Heart left ventricle (tissue), 16 donors: ENCODE results near the gene RSU1. TPM values are rescaled to one million over a fixed set of nuclear protein-coding genes. Genes with fewer than 3 reads are reported as not detected.

ENCODE experiments used
- ATAC-seq, 4 donors: fragments of 200-7000 bp; cut with Tn5 transposase; one replicate each; pipeline ENCODE4 v1.9.1; 2020 to 2022; ENCODE audit warnings: moderate library complexity in 4 of 4, mild to moderate bottlenecking in 3 of 4, moderate number of reproducible peaks in 1 of 4
- DNase-seq, 5 donors: peaks; one replicate each; pipeline ENCODE4 v3.0.0-alpha.2; 2020
- H3K27ac ChIP-seq, 12 donors: fragments of 200-600 bp; sonication (generic) in 4 of 12; one replicate each; pipeline versions ENCODE4 v1.5.0 to v1.8.0; 2016 to 2022; ENCODE audit warnings: mild to moderate bottlenecking in 2 of 12
- H3K27me3 ChIP-seq, 9 donors: fragments of 200-600 bp; sonication (generic) in 2 of 9; one replicate each; pipeline versions ENCODE4 v1.5.1 to v1.8.0; 2016 to 2022; ENCODE audit warnings: mild to moderate bottlenecking in 3 of 9
- H3K36me3 ChIP-seq, 9 donors: fragments of 200-600 bp; sonication (generic) in 2 of 9; one replicate each; pipeline versions ENCODE4 v1.5.0 to v1.8.0; 2018 to 2022; ENCODE audit warnings: mild to moderate bottlenecking in 2 of 9
- H3K4me1 ChIP-seq, 12 donors: fragments of 200-600 bp; sonication (generic) in 4 of 12; one replicate each; pipeline versions ENCODE4 v1.5.0 to v1.8.0; 2016 to 2022; ENCODE audit warnings: mild to moderate bottlenecking in 3 of 12
- H3K4me3 ChIP-seq, 12 donors: fragments of 200-600 bp; sonication (generic) in 4 of 12; one replicate each; pipeline versions ENCODE4 v1.5.0 to v1.8.0; 2017 to 2022; ENCODE audit warnings: mild to moderate bottlenecking in 9 of 12, moderate library complexity in 4 of 12
- H3K9me3 ChIP-seq, 12 donors: fragments of 200-600 bp; sonication (generic) in 4 of 12; one replicate each; pipeline versions ENCODE4 v1.5.0 to v1.8.0; 2016 to 2022; ENCODE audit warnings: mild to moderate bottlenecking in 1 of 12
- POLR2A ChIP-seq, 2 donors: fragments of 450-650 bp; IDR thresholded peaks; one replicate each; pipeline ENCODE4 v1.6.1; 2017; ENCODE audit warnings: antibody characterized with exemption in 2 of 2, mild to moderate bottlenecking in 2 of 2, moderate library complexity in 2 of 2
- WGBS, 4 donors: extraction: QIAGEN DNeasy Blood & Tissue Kit in 2 of 4; methylation state at CpG; one replicate each; pipeline versions ENCODE4 v1.1.5 to v1.1.7; 2013 to 2018; 5-methylcytosine and 5-hydroxymethylcytosine counted together
- intact Hi-C, 10 donors: fragments of 100-400 bp; cut with DNase I; formaldehyde crosslinking; loops; one replicate each; pipeline versions ENCODE4 v1.11.1 to v1.14.2; 2022
- polyA plus RNA-seq, 2 donors: library from polyadenylated mRNA; stranded (reverse); fragments of 200-250 nt; gene quantifications; one replicate each; pipeline ENCODE4 v1.2.3, GENCODE V29; 2013
- total RNA-seq, 9 donors: library from RNA; depleted of rRNA in 2 of 9; stranded (reverse); fragments of >200 nt in 2 of 9; fragmentation: NEBNext Ultra II Directional in 3 of 9; extraction: Animal tissue kit (Norgen Biotek cat#: 25700) in 3 of 9; gene quantifications; one replicate each; pipeline versions ENCODE4 v1.1.0 to v1.2.4, GENCODE V29; 2016 to 2023
- TF ChIP-seq, protein P1 (sequence below), 12 donors: fragments of 200-600 bp; sonication (generic) in 4 of 12; IDR thresholded peaks; one replicate each; pipeline versions ENCODE4 v1.5.0 to v1.8.0; 2018 to 2022; ENCODE audit warnings: antibody characterized with exemption in 12 of 12, mild to moderate bottlenecking in 5 of 12
- donor health status: ischemic (EF 13 %, LVEDD 7.1; RV severe dilation, severe dysfunction).
- donor health status: healthy with polysubstance abuse.
- donor health status: DM: no; HTN: yes; CAD: no.
- donor health status: DM: no; HTN: no; CAD: no.
- donor health status: ischemic (EF 25% LVEDD 6.9; RV normal size, moderate dysfunction).
- donor health status: ischemic (EF 25% LVEDD 5.7; RV mildly dilated, moderate dysfunction).
- donor health status: healthy.
- donor health status: DM: yes; HTN: yes; CAD: no.
- donor health status: ischemic (EF 35%, LVEDD 5.7; RV mildly dilated, moderate dysfunction).
- donor health status: nonischemic (EF 11% LVEDD 7.7; RV severe dilation, severe dysfunction).
- donor health status: DM: yes; HTN: yes; CAD: no.
- donor health status: PGD.
- donor health status: ischemic (EF 29% LVEDD 5.4; RV normal size, mild dysfunction).
- donor health status: nonischemic (EF 23%, LVEDD 6.1; RV moderate dilation, normal function).

The RSU1 gene
- total and polyA plus RNA-seq, 11 donors, result 29.6 to 84.1 (median 53.0) TPM

DNA sequence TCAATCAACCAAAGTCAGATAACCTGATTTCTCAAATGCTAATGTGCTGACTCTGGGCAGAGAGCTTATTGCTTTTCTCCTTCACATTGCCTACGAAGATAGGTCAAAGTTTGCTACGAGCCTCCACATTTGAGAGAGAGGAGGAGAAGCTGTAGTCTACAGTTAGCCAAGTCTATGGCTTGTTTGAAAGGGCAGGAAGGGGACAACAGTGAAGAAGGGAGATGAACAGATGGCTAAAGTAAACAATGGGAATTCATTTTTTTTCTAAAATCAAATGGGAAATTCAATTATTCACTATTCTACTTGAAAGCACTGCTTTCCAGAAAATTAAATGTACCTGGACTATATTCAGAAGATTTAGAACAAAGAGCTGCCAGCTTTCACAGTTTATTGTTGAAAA is 168.9 kb downstream of the RSU1 start:
- DNase-seq (no peak), ATAC-seq (no peak)
- H3K27ac ChIP-seq, result no peak overlapping the region
- H3K9me3 ChIP-seq, result no peaks in the 10 kb centered on the region
- intact Hi-C loops, result no loop called here
- H3K4me1 ChIP-seq, result no peaks in the 10 kb centered on the region
- H3K27me3 ChIP-seq, result no peaks in the 10 kb centered on the region
- no peaks in the 10 kb centered on the region for H3K36me3 ChIP-seq
- whole genome bisulfite sequencing, 4 donors, result 86 to 93% (median 89%) methylated on average over 2 of the region's 2 CpGs
- H3K4me3 ChIP-seq, result no peak overlapping the region
- TF ChIP-seq, protein P1, sequence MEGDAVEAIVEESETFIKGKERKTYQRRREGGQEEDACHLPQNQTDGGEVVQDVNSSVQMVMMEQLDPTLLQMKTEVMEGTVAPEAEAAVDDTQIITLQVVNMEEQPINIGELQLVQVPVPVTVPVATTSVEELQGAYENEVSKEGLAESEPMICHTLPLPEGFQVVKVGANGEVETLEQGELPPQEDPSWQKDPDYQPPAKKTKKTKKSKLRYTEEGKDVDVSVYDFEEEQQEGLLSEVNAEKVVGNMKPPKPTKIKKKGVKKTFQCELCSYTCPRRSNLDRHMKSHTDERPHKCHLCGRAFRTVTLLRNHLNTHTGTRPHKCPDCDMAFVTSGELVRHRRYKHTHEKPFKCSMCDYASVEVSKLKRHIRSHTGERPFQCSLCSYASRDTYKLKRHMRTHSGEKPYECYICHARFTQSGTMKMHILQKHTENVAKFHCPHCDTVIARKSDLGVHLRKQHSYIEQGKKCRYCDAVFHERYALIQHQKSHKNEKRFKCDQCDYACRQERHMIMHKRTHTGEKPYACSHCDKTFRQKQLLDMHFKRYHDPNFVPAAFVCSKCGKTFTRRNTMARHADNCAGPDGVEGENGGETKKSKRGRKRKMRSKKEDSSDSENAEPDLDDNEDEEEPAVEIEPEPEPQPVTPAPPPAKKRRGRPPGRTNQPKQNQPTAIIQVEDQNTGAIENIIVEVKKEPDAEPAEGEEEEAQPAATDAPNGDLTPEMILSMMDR (IDR thresholded peaks at IDR 0.05), result no peak
- TF ChIP-seq POLR2A (IDR thresholded peaks at IDR 0.05), result no peak

DNA sequence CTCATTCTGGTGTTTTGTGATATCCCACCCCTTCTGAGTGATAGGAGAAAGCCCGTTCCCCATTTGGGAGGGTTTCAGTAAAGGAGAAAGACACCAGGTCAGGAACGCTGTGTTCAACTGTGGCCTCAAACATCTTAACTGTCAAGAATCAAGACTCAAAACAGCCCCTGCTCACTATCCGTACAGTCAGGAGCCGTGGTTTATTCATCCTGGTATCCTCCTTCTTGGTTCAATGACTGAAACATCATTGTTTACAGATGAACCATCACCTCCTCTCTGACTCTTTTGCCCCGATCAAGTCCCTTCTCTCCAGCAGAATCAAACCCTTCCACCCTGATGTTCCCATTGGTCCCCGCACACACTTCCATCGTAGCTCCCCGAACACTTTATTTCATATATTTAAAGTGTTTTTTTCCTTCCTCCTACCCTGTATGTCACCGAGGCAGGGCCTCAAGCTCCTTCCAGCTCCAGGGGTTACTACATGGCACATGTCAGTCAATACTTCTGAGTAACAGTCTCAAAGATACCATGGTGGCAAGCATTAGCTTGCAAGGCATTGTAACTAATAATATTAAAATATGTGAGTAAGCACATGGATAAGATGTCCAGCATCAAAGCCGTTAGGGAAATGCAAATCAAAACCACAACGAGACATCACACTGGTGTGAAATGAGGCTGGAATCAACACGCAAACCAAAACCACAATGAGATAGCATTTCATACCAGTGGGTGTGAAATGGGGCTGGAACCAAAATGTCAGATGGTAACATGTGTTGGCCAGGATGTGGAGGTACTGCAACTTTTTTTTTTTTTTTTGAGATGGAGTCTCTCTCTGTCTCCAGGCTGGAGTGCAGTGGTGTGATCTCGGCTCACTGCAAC is 170.8 kb downstream of the RSU1 start:
- H3K4me3 ChIP-seq, result no peak overlapping the region
- H3K9me3 ChIP-seq, result no peaks in the 10 kb centered on the region
- H3K36me3 ChIP-seq, result no peaks in the 10 kb centered on the region
- ATAC-seq, result no peak
- WGBS, 4 donors, result 88 to 95% (median 92%) methylated on average over 13 of the region's 13 CpGs
- TF ChIP-seq, protein P1 (IDR thresholded peaks at IDR 0.05), result no peak
- TF ChIP-seq POLR2A (IDR thresholded peaks at IDR 0.05), result no peak
- H3K27ac ChIP-seq, result no peak overlapping the region
- peaks cover 0 to 4% (median 0%) of the 10 kb centered on the region in 12 donors for H3K4me1 ChIP-seq
- no peaks in the 10 kb centered on the region for H3K27me3 ChIP-seq
- intact Hi-C loops, result no loop called here
- no peak for DNase-seq

DNA sequence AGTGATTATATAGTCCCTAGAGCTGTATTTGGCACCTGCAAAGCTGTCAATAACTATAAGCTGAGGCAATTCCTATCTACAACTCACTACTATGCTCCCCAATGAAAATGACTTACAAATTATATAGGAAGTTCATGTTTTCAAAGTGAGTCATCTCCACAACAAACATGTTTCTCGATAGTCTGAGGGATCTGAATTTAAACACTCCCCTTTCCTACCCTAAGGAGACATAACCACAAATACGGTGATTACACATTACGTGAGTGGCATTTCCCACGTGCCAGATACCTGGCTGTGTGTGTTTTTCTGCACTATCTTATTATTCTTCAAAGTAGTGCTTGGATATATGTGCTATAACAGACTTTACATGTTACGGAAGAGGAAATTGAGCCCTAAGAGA is 173.1 kb downstream of the RSU1 start:
- Histone ChIP-seq H3K4me3 (no peak overlapping the region), H3K9me3 (no peaks in the 10 kb centered on the region), H3K27ac (no peak overlapping the region), H3K4me1 (peaks cover 0 to 19% (median 4%) of the 10 kb centered on the region in 12 donors), H3K36me3 (no peaks in the 10 kb centered on the region), H3K27me3 (no peaks in the 10 kb centered on the region)
- intact Hi-C loops, result no loop called here
- no peak for ATAC-seq
- no peak for DNase-seq
- no peak for TF ChIP-seq POLR2A (IDR thresholded peaks at IDR 0.05)
- TF ChIP-seq, protein P1 (IDR thresholded peaks at IDR 0.05), result no peak
- 81 to 90% (median 87%) methylated on average over 5 of the region's 5 CpGs for WGBS, 4 donors

DNA sequence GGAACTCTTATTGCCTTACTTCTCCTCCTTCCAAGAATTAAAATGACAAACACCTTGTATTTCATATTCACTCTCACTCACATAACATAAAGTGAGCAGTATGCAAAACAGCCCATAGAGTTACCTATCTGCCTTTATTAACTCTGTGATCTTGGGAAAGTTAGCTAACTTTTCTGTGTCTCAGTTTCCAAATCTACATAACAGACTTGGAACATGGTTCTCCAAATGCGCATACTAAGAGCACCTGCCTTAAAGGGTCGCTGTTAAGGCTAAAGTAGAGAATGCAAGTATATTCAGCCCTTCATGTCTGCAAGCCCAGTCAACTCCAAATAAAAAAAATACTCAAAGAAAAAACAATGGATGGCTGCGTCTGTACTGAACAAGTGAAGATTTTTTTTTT is 173.7 kb downstream of the RSU1 start:
- no peaks in the 10 kb centered on the region for H3K36me3 ChIP-seq
- H3K27me3 ChIP-seq, result no peaks in the 10 kb centered on the region
- no peak for TF ChIP-seq POLR2A (IDR thresholded peaks at IDR 0.05)
- TF ChIP-seq, protein P1 (IDR thresholded peaks at IDR 0.05), result no peak
- no peak for ATAC-seq
- DNase-seq, result no peak
- intact Hi-C loops, result no loop called here
- no peak overlapping the region for H3K27ac ChIP-seq
- H3K4me3 ChIP-seq, result no peak overlapping the region
- WGBS, 4 donors, result 80 to 94% (median 88%) methylated on average over 3 of the region's 3 CpGs
- H3K9me3 ChIP-seq, result no peaks in the 10 kb centered on the region
- H3K4me1 ChIP-seq, result peaks cover 0 to 20% (median 4%) of the 10 kb centered on the region in 12 donors
